GM20431 (cell line): ENCODE measurements around the gene ORC6.

ENCODE experiments used
- in situ Hi-C: fragments of 300-500 bp; cut with MseI, MboI; formaldehyde crosslinking; loops from one replicate; pipeline ENCODE4 v1.15.0; 2020; ENCODE audit warnings: low sequenced_read_pairs; ENCODE audit not compliant: unreplicated experiment

The ORC6 gene

GRCh38 chr16:46696957-46697356 lies 7.5 kb downstream of the ORC6 start:
- in situ Hi-C loops: no loop called here

GRCh38 chr16:46700048-46700447 lies 10.6 kb downstream of the ORC6 start:
- in situ Hi-C loops: no loop called here

GRCh38 chr16:46701615-46702014 lies 12.2 kb downstream of the ORC6 start:
- in situ Hi-C loops: no loop called here

- in situ Hi-C loops: no loop called here
Measured at GRCh38 chr16:46702030-46702429, 12.6 kb downstream of the ORC6 start.

GRCh38 chr16:46706642-46707041 lies 17.2 kb downstream of the ORC6 start:
- in situ Hi-C loops: no loop called here

DNA sequence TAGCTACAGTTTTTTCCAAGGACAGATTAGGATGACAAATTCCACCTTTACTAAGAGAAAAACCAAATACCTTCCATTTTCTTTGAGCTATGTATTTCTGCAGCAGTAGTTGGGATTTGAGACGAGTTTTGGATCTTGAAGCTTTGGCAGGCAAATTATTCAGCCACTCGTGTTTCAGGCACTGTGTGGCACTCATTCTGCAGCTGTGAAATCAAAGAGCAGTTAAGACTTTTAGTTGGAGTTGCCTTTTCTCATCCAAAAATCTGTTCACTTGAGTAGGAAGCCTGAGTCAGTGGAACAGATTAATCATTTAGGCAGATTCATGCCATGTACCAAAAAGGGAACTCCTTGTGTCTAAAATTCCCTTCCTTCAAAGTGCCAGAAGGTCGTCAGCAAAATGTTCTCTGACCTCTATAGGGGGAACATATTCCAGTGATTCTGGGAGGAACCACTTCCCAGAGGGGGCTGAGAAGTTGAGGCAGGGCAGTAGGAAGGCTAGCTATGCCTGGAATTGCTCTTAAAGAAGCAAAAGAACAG lies 20.1 kb downstream of the ORC6 start:
- in situ Hi-C loops: no loop called here

DNA sequence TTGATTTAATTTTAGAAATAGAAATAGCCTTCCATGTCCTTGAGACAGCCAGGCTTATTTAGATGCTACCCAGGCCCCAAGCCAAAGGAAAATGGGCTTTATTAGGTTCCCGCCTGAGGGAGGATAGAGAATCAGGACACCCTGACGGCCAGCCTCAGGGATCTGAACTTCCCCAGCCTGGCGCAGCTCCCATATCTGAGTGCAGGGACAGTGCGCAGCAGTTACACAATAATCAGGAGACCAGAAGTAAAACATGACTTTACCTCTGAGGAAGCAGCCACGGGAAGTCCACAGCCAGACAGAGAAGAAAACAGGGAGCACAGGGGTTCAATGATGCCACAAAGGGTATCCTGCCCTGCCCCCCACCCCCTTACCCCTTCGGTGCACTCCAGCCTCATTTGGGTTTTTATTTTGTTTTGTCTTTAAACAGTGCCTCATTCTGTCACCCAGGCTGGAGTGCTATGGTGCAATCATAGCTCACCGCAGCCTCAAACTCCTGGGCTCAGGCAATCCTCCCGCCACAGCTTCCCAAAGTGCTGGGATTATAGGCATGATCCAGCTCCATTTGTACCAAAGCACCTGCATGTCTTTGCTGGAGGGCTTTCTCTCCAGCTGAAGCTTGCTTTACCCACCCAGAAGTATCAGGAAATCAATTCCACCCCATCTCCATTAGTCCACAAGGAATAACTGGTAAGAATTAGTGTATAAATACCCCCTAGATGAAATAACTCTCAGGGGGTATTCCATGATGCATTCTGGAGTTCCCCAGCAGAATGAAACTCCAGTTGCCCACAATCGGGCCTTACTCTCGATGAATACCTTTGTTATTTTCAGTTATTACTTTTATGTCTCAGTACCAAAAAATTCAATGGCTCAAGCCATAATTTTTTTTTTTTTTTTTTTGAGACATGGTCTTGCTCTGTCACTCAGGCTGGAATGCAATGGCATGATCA lies 21.9 kb downstream of the ORC6 start:
- in situ Hi-C loops: no loop called here

DNA sequence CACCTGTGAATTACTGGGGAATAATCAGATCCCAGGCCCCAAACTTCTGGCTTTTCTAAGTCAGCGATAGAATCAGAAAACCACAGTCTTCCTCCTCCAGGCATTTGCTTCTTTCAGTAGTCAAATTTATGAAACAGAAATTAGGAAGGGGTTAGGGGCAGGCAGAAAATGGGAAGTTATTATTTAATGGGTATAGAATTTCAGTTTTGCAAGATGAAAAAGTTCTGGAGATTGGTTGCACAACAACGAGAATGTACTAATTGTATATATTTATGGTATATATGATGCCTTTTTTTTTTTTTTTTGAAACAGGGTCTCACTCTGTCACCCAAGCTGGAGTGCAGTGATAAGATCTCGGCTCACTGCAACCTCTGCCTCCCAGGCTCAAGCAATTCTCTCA lies 23.5 kb downstream of the ORC6 start:
- in situ Hi-C loops: no loop called here

DNA sequence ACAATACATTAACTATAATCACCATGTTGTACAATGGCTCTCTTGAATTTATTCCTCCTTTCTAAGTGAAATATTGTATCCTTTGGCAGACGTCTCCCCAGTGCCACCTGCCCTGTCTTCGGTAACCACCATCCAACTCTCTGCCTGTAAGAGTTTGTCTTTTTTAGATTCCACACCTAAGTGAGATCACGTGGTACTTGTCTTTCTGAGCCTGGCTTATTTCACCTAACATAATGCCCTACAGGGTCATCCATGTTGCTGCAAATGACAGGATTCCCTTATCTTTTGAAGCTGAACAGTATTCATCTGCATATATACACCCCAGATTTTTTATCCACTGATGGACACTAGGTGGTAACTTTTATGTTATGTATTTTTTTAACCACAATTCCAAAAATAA lies 24.2 kb downstream of the ORC6 start:
- in situ Hi-C loops: no loop called here

GRCh38 chr16:46714797-46715591 lies 25.5 kb downstream of the ORC6 start:
- in situ Hi-C loops: no loop called here

DNA sequence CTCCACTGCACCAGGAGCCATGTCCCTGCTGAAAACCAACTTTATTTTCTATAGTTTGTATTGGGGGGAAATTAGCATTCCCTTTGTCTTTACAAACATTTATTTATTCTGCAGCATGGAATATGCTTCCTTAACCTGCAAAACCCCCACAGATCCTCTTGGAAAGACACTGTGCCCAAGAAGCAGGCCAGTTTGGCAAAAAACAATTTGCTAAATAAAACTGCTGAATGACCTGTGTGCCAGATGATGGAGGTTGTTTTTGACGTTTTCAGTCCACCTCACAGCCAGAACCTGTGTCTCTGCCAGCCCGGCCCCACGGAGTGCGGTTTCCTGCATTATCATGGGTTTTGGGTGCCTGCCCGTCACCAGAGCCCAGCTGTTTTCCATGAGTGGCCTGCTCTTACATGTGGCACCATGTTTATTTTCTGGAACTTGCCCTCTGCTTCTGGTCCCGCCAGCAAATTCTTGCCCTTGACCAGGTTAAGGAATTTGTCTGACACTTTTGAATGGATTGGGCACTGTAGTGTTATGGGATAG lies 26.4 kb downstream of the ORC6 start:
- in situ Hi-C loops: no loop called here

DNA sequence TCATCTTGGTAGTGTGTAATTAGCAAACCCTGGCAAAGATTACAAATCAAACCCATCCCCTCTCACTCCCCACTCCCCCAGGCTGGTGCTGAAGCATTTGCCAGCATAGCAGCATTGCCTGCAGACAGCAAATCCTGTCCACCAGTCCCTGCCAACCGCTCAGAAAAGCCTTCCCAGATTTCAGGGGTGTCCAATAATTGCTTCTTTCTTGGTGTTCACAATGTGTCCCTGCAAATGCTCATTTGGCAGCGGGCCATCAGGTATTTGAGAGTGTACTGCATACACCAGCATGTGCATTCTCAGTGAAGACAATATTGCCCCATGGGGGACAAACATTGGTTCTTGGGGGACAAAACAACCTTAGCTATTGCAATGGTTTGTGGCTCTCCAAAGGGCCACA lies 28.2 kb downstream of the ORC6 start:
- in situ Hi-C loops: no loop called here

DNA sequence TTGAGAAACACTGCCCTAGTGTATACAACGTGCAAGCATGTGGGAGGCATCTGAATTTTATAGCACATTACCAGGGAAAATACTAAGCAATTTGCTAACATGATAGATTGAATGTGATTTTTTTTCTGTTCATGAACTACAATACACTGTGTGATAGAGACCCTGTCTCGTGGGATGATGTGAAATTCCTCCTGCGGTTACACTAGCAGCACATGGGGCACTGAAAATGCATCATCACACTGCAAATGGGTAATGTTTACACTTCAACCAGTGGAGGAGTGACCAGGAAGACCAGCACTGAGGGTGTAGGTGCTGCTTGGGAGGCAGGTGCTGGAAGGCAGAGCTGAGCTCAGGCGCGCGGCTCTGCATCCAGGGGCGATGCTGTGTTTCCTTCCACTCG lies 28.8 kb downstream of the ORC6 start:
- in situ Hi-C loops: no loop called here

DNA sequence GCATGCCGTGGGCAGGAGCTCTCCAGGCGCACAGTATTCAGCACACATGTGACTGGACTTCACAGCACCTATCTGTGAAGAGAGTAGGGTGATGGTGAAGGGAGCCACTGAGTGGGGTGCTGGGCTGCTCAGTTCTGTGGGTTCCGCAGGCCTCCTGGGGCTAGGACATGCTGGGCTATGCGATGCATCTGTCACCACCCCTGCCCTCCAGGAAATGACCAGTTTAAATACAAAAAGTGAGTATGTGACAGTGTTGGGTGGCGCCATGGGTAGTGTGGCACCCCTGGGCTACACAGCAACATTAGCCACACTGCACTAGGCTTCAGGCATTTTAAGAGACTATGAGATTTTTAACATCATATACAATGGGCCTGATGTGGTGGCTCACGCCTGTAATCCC lies 30.1 kb downstream of the ORC6 start:
- in situ Hi-C loops: no loop called here

DNA sequence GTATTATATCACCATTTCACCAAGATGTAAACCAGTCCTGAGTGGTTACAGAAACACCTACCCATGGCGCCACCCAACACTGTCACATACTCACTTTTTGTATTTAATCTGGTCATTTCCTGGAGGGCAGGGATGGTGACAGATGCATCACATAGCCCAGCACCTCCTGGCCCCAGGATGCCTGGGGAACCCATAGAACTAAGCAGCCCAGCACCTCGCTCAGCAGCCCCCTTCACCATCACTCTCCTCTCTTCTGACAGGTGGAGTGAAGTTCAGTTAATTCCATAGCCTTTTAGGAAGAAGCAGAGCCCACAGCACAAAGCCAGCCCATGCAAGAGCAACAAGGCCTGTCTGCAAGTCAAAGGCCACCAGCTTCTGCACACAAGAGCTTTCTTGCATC lies 31.2 kb downstream of the ORC6 start:
- in situ Hi-C loops: no loop called here

- in situ Hi-C loops: no loop called here
Measured at GRCh38 chr16:46721885-46722284, 32.4 kb downstream of the ORC6 start.

GRCh38 chr16:46727184-46727583 lies 37.7 kb downstream of the ORC6 start:
- in situ Hi-C loops: no loop called here

DNA sequence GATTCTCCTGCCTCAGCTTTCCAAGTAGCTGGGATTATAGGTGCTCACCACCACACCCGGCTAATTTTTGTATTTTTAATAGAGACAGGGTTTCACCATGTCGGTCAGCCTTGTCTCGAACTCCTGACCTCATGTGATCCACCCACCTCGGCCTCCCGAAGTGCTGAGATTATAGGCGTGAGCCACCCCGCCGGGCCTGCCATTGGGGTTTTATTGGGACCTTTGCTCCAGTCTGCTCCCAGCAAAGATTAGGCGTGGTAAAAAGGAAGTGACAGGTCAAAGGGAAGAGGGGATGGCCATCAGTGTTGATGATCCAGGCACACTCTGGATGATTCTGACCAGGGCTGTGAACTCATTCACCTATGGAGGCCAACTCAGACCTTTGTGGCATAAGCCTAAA lies 38.2 kb downstream of the ORC6 start:
- in situ Hi-C loops: no loop called here

DNA sequence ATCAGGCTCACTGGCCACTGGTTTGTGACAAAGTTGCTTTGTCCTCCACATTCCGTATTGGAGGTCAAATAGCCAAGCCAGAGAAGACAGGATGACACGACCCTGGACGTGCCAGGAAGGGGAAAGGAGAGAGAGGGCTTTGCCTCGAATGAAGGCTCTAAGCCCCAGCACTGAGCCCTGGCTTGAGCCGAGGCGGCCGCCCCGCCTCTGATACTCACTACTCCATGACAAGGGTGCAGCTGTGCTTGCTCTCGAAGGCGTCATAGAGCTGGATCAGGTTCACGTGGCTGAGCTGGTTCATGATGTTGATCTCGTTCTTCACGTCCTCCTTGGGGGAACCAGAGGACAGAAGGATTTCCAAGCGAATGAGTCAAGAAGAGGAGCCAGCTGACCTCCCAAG lies 39.3 kb downstream of the ORC6 start:
- in situ Hi-C loops: no loop called here

- in situ Hi-C loops: no loop called here
Measured at GRCh38 chr16:46729326-46729995, 40.0 kb downstream of the ORC6 start.
